ENCODE measurements around the gene HS3ST2.

- no peak for TF ChIP-seq POLR2A (IDR thresholded peaks at IDR 0.05; ENCODE audit: low read depth, low read length)
- TF ChIP-seq TAF1 (IDR thresholded peaks at IDR 0.05; ENCODE audit: low read depth, low read length): no peak
- TF ChIP-seq POLR2AphosphoS5 (IDR thresholded peaks at IDR 0.05; ENCODE audit: low read depth, low read length): no peak
Observed at GRCh38 chr16:22786691-22787090, 27.3 kb upstream of the HS3ST2 start.

Measured in GM12891 (cell line).